Measurements from ENCODE around the gene RABGAP1. TPM values are rescaled to one million over a fixed set of nuclear protein-coding genes. Genes with fewer than 3 reads are reported as not detected.

The RABGAP1 gene
- total and polyA plus RNA-seq, 10 of the 15 experiments (the other 5 are each of a cell fraction or from before 2014, with no cell fraction given) = 2.6 to 31.6 (median 12.5) TPM

GRCh38 chr9:122940749-122941581, at the start of gene RABGAP1 (continued):
- no peak for TF ChIP-seq ESRRA (IDR thresholded peaks at IDR 0.05; ENCODE audit: low read length)
- no peak for TF ChIP-seq EED (IDR thresholded peaks at IDR 0.05; ENCODE audit: low read depth)
- TF ChIP-seq CHD1 (IDR thresholded peaks at IDR 0.05; ENCODE audit: low read depth, low read length) = no peak
- TF ChIP-seq MLLT1 (IDR thresholded peaks at IDR 0.05) = 0 out of 2 replicates have a peak, but pooled peaks have one; percentile 11
- peak; percentile 81 for TF ChIP-seq GABPA (IDR thresholded peaks at IDR 0.05; ENCODE audit: low read depth)
- no peak for TF ChIP-seq EZH2 (IDR thresholded peaks at IDR 0.05; ENCODE audit: borderline replicate concordance, control insufficient read depth, low read depth, low read length)
- TF ChIP-seq POLR2AphosphoS5 (IDR thresholded peaks at IDR 0.05; ENCODE audit: low read length) = peak; percentile 85
- no peak for TF ChIP-seq ZSCAN29 (IDR thresholded peaks at IDR 0.05)
- no peak for TF ChIP-seq ZZZ3 (IDR thresholded peaks at IDR 0.05; ENCODE audit: control insufficient read depth, insufficient read length, low read depth)
- TF ChIP-seq DPF2 (IDR thresholded peaks at IDR 0.05) = no peak
- no peak for TF ChIP-seq BCL3 (IDR thresholded peaks at IDR 0.05; ENCODE audit: borderline replicate concordance, insufficient read depth, low read depth, low read length, poor library complexity, severe bottlenecking)
- no peak for TF ChIP-seq HDAC6 (IDR thresholded peaks at IDR 0.05; ENCODE audit: unreplicated experiment)
- TF ChIP-seq SREBF1 (IDR thresholded peaks at IDR 0.05; ENCODE audit: low read length) = no peak
- TF ChIP-seq CTCF (IDR thresholded peaks at IDR 0.05 in 2 of 3, conservative IDR thresholded peaks at IDR 0.05 in 1 of 3; ENCODE audit: control insufficient read depth in 2 of 3, extremely low read depth in 1 of 3, insufficient read depth in 1 of 3, low read depth in 3 of 3, low read length in 3 of 3) = no peak
- no peak for TF ChIP-seq NFIC (IDR thresholded peaks at IDR 0.05; ENCODE audit: low read depth, low read length)
- TF ChIP-seq KLF5 (IDR thresholded peaks at IDR 0.05; ENCODE audit: partially characterized antibody) = no peak
- no peak for TF ChIP-seq RCOR1 (conservative IDR thresholded peaks at IDR 0.05; ENCODE audit: low read depth, low read length)
